ENCODE data around the gene FHOD1.

The FHOD1 gene

DNA sequence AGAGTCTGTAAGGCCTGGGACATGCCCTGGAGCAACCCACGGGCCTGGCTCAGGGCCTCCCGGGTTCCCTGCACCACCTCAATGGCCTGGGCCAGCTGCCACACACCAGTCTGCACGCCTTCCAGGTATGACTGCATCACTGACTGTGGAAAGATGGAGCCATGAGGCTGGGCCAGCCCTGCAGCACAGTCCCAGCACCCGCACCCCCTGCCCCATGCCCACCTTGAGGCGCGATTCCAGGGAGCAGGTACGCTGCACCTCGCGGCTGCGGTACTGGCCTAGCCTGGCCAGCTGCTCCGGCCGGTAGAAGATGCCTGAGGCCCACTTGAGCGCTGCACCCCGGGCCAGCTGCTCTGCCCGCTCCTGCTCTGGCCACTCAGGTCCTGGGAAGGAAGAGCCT, 58.5 kb downstream of the FHOD1 start:
- DNase-seq, result no peak

DNA sequence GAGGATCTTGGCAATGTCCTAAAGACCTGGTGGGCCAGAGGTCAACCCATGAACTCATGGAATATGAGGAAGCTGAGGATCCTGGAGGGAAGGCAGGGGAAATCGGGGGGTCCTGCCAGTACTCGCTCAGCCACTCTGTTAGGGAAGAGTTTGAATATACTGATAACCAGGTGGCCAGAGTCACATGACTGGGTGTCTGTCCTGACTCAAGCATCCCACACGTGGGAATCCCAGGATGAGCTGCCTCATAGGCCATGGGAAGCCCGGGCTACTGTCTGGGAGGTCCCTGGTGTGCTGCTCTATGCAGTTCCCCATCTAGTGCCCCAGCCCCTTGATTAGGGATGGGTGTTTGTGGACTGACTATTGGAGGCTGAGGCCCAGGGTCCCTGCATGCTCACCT, 59.0 kb downstream of the FHOD1 start:
- no peak for DNase-seq

DNA sequence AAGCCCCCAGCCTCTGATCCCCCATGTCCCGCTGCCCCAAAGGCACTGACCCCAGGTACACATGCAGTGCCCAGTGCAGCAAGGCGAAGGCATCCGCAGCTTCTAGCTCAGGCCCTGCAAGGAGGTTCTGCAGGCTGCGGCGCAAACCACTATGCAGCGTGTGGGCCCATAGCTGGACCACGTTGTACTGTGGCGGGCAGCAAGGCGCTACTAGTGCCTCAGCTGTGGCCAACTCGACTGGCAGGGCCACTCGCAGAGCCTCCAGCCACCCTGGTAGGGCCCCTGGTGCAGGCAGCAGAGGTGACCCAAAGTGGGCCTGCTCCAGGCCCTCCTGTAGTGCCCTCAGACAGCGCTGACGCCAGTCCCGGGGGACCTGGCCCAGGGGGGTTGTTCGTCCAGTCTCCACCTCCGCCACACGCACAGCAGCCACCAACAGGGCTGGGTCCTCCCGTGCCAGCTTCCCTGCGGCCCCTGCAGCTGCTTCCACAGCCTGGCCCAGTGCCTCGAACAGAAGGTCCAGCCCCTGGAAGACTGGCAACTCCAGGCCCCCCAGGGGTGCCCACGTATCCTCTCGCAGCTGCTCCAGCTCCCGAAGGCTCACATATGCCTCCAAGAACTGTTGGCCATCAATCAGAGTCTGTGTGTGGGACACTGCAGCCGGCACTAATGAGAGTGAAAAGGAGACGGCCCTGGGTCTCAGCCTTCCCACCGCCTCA, 59.9 kb downstream of the FHOD1 start:
- DNase-seq, result no peak

DNA sequence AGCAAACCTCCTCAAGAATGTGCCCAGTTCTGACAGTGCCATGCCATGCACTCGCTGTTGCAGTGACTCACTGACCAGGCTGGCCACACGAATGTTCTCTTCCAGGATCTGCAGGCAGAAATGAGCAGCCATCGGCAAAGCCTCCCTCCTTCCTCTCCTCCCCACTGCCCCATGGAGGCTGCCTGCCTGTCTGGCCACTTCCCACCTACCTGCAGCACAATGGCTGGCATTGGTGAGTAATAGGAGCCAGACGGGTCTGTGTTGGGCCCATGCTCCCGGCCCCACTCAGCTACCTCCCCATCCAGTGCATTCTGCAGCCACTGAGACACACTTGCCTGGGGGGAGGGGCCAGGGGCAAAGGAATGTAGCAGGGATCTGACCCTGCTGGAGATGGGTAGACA, 60.7 kb downstream of the FHOD1 start:
- no peak for DNase-seq

DNA sequence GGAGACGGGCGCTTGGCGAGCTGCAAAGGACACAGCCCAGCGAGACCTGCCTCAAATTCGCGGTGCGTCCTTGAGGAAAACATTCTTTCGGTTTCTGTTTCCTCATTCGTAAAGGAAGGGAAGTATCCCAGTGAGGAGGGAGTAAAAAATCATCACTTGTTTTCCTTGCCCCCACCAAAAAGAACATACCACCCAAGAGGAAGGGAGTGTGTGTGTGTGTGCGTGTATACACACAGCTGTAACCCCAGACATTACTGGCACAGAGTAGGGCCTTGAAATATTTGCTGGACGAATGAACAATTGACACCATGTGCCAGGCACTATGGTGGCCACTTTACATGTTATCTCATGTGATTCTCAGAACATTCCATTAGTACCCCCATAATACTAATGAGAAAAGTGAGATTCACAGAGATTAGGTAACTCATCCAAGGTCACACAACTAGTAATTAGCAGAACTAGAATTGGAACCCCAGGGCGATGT, 61.6 kb downstream of the FHOD1 start:
- no peak for DNase-seq

DNA sequence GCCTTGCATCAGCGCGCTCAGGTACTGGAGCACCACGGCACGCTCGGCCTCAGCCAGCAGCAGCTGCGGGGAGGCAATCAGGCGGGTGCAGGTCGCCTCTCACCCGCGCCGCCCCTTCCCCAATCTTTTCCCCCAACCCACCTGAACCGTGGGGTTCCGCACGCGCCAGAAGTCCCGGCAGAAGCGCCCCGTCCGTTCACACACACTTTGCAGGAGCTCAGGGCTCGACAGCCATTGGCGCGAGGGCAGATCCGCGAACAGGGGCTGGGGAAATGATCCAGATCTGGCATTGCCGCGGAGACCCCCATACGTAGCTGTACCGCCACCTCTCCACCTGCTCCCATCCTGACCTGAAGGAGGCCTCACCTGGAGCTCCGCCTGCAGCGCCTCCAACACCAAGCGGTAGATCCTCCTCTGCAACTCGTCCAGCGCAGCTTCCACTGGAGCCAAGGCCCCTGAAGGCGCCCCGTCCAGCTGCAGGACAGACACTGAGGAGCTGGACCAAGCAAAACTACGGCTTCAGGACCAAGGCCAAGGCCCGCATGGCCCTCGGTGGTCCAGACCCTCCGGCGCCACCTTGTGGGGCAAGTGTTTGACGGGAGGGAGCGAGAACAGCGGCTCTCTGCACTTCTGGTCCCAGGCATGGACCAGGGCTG, 62.2 kb downstream of the FHOD1 start:
- peak in 1 of 2 experiments; percentile 72 for DNase-seq

DNA sequence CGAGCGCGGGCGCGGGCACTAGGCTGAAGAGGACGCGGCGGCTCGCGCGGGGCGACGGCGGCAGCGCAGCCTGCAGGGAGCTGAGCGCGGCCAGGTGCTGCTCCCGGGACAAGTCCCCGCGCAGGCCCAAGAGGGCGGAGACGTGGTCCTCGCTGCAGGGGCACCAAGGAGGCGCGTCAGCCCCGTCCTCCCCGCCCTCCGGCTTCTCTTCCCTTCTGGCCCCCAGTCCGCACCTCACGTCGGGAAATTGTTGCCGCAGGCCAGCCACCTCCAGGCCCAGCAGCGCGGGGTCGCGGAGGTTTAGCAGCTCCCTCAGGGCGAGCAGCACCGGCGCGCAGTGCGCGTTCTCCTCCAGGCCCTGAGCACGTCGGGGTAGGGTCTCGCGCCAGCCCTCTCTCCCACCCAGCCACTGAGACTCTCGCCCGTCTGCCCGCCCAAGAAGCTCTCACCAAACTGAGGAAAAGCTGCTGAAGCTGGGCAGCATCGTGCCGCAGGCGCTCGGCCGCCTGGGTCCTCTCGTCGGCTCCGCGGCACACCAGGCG, 62.8 kb downstream of the FHOD1 start:
- DNase-seq, result no peak

DNA sequence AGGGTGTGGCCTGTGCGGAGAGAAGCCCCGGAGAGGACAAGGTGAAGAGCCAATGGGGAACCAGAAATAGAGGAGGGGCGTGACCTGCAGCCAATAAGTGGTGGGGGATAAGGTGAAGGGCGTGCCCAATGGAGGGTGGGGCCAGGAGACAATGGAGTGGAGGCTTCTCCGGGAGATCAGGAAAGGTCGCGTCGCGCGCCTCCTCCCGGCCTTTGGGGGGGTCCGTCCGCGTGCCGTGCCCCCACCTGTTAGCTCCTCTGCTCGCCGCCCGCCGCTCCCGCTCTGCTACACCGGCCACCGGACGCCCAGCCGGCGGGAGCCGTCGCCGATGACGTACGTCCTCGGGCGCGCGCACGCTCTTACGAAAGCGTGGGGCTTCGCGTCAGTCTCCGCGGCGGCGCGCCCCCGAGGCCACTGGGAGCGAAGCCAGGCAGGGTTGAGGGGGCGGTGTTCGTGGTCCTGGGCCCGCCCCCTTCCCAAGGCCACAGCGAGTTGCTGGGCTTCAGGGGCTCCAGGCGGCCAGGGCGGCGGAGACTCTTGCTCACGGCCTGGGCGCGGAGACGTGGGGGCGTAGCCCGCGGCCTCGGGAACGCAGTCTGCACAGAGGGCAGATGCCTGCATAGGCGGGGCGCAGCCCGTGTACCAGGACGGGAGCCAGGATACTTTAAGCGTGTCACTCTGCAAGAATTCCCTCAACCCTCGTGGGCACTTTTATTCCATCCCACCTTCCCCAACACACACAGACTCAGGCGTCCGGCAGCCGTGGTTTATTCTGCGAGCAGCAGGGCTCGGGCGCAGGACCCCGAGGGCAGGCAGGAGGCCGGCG, 63.4 kb downstream of the FHOD1 start, which contains the start of gene MATCAP1:
Gene MATCAP1 (minus strand): TSS at position 337 of the 826 bp plus-strand sequence. CDS start 3,353 bp downstream, outside the sequence.
- DNase-seq, result peak; percentile 90 to 98

DNA sequence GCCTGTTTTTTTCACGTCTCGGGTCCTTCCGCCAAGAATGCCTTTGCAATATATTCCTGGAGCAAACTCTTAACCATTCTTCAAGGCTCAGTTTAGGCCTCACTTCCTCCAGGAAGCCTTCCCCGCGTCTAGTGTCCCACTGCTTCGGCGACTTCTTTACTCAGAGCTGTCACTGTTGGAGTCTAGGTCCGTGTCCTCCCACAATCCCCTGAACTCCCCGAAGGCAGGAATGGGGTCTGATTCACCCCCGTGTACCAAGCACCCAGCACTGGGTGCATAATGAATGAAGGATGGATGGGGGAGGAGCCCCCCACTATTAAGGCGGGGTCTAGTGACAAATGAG, 64.0 kb downstream of the FHOD1 start:
- no peak for DNase-seq

DNA sequence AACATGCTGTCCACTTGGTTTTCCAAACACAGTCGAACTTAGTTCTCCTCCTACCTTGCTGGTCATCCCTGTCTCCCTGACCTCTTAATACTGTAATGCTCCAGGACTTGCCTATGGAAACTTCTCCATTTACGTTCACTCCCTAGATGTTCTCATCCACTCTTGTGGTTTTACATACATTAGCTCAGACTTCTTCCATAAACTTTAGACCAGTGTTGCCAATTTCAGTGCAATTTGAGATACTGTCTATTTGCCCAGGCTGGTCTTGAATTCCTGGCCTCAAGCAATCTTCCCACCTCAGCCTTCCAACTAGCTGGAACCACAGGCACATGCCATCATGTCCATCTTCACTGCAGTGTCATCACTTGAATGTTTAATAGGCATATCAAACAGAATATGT, 65.0 kb downstream of the FHOD1 start:
- DNase-seq, result no peak

DNA sequence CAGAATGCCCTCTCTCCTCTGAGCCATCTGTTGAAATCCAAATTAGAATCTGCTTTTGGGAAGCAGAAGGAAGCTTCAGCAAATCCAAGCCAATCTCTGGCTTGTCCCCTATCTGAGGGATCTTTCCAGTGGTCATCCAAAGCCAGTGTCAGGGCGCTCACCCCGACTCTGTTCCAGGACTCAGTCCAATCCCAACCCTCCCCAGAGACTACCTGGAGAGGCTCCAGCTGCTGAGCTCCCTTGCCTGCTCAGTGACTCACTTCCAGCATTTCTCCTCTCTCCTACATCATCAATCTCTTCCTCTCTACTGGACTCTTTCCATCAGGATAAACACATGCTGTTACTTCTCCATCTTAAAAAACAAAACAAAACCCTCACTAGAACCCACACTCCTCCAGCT, 65.9 kb downstream of the FHOD1 start:
- no peak for DNase-seq

DNA sequence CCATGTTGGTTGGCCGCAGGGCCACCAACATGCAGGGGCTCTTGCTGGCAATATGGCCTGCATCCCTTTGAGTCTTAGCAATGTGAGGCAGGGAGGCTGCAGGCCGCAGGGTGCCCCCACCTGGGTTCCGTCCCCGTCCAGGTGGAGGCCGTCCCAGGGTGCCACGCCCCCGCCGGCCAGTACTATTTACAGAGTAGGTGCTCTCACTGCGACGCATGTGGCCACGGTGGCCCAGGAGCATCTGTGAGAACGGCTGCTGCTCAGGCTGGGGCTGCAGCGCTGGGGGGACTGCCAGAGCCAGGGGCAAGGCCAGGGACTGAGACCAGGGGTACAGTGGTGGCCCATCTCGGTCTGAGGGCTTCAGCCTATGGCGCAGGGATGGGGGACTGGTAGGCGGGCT, 67.1 kb downstream of the FHOD1 start:
- no peak for DNase-seq

DNA sequence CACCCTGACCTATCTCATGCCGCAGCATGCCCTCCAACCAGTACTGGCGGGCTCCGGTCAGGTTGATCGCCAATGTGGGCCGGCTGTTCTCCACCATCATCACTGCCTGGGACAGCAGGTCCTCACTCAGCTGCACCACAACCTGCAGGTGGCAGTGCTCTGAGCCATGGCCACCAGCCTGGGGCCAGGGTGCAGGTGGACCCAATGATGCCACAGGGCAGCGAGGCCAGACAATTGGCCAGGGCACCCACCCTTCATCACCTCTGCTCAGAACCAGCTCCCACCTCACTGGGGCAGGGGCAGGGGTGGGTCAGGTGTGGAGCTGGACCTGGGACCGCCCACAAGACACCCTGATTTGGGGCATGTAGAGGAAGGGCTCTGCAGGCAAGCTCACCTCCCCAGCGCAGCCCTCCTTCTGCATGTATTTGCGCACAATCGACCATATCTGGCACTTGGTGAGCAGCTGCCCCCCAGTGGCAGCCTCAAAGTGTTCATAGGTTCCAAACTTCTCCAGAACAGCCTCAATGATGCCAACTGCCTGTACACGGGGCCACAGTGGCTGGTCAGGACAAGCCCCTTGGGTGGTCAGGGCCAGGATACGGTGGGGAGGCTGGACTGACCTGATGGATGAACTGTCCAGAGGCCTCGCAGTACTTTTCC, 67.7 kb downstream of the FHOD1 start:
- DNase-seq, result no peak
